IMR-90 (cell line): ENCODE results near the gene LGALS1. TPM values are rescaled to one million over a fixed set of nuclear protein-coding genes. Genes with fewer than 3 reads are reported as not detected.

Experiments
- ATAC-seq: fragments of 200-7000 bp; cut with Tn5 transposase; 2 replicates; pipeline ENCODE4 v1.9.1; 2020; ENCODE audit warnings: low read depth, mild to moderate bottlenecking, moderate library complexity
- BruUV-seq: library from RNA; stranded (reverse); fragments of 400-500 nt; replicated peaks from 2 replicates; lab custom pipeline; 2021; lab: Mats Ljungman, UMichigan
- CTCF ChIA-PET: fragments of 300-600 bp; formaldehyde crosslinking; extraction: SDS; loops from one replicate; lab custom pipeline; 2021; ENCODE audit warnings: antibody characterized with exemption; lab: Yijun Ruan, JAX
- POLR2A ChIA-PET: fragments of 300-600 bp; sonication (Branson Sonifier 250); formaldehyde crosslinking; loops from one replicate; lab custom pipeline; 2022; ENCODE audit warnings: antibody characterized with exemption; ENCODE audit not compliant: unreplicated experiment; lab: Charles Lee
- DNase-seq: peaks from one replicate; pipeline ENCODE4 v3.0.0; 2013
- H2AFZ ChIP-seq: replicated peaks from 2 replicates; pipeline ENCODE3; 2013; ENCODE audit warnings: low read length, mild to moderate bottlenecking; ENCODE audit not compliant: poor library complexity
- H2AK5ac ChIP-seq: 2 replicates; pipeline ENCODE4 v1.6.1; 2013; ENCODE audit warnings: low read depth, low read length, inconsistent platforms
- H2AK9ac ChIP-seq: replicated peaks from 2 replicates; pipeline ENCODE3; 2013; ENCODE audit warnings: mild to moderate bottlenecking, low read depth, low read length, moderate library complexity; ENCODE audit not compliant: poor library complexity
- H2BK120ac ChIP-seq: 2 replicates; pipeline ENCODE4 v1.6.1; 2013; ENCODE audit warnings: low read depth, low read length, inconsistent platforms
- H2BK15ac ChIP-seq: 3 replicates; pipeline ENCODE4 v1.6.1; 2013; ENCODE audit warnings: low read depth, low read length, inconsistent platforms
- H2BK20ac ChIP-seq: 2 replicates; pipeline ENCODE4 v1.6.1; 2013; ENCODE audit warnings: low read depth, mild to moderate bottlenecking, inconsistent platforms, low read length, moderate library complexity
- H2BK5ac ChIP-seq: 2 replicates; pipeline ENCODE4 v1.6.1; 2013; ENCODE audit warnings: mild to moderate bottlenecking, low read depth, low read length, inconsistent platforms; ENCODE audit not compliant: poor library complexity, severe bottlenecking
- H3K14ac ChIP-seq: replicated peaks from 2 replicates; pipeline ENCODE4 v1.6.1; 2013; ENCODE audit warnings: low read depth, low read length, inconsistent platforms
- H3K18ac ChIP-seq: 2 replicates; pipeline ENCODE4 v1.6.1; 2013; ENCODE audit warnings: low read depth, low read length, control low read depth
- H3K23ac ChIP-seq: 2 replicates; pipeline ENCODE4 v1.6.1; 2013; ENCODE audit warnings: low read depth, low read length, inconsistent platforms
- H3K27ac ChIP-seq: 2 replicates; pipeline ENCODE4 v1.5.1; 2013; ENCODE audit warnings: mild to moderate bottlenecking, control low read depth, low read length; ENCODE audit not compliant: insufficient read depth
- H3K27me3 ChIP-seq: 2 replicates; pipeline ENCODE4 v1.6.1; 2013; ENCODE audit warnings: low read length; ENCODE audit not compliant: control insufficient read depth, insufficient read depth
- H3K36me3 ChIP-seq: 2 replicates; pipeline ENCODE4 v1.6.1; 2013; ENCODE audit warnings: low read length, mixed read lengths; ENCODE audit not compliant: control insufficient read depth, insufficient read depth
- H3K4ac ChIP-seq: 2 replicates; pipeline ENCODE4 v1.6.1; 2013; ENCODE audit warnings: low read depth, low read length, inconsistent platforms
- H3K4me1 ChIP-seq: 2 replicates; pipeline ENCODE4 v1.6.1; 2013; ENCODE audit warnings: low read length, mixed read lengths; ENCODE audit not compliant: control insufficient read depth, insufficient read depth
- H3K4me2 ChIP-seq: 2 replicates; pipeline ENCODE4 v1.6.1; 2013; ENCODE audit warnings: low read depth, mild to moderate bottlenecking, control low read depth, low read length, moderate library complexity
- H3K4me3 ChIP-seq: 2 replicates; pipeline ENCODE4 v1.5.1; 2013; ENCODE audit warnings: low read depth, mild to moderate bottlenecking, control low read depth, low read length, moderate library complexity; ENCODE audit not compliant: insufficient read depth
- H3K56ac ChIP-seq: 2 replicates; pipeline ENCODE4 v1.6.1; 2013; ENCODE audit warnings: low read length, inconsistent platforms; ENCODE audit not compliant: insufficient read depth; ENCODE audit errors: extremely low read depth
- H3K79me1 ChIP-seq, 2 experiments: 2 replicates each; pipeline ENCODE4 v1.6.1; 2013; ENCODE audit warnings: low read length in 2 of 2, inconsistent platforms in 1 of 2, low read depth in 1 of 2
- H3K9ac ChIP-seq: 2 replicates; pipeline ENCODE4 v1.6.1; 2013; ENCODE audit warnings: low read depth, low read length, control low read depth
- H3K9me1 ChIP-seq: 2 replicates; pipeline ENCODE4 v1.6.1; 2013; ENCODE audit warnings: low read length, inconsistent platforms; ENCODE audit not compliant: insufficient read depth
- H3K9me3 ChIP-seq: 2 replicates; pipeline ENCODE4 v1.6.1; 2013; ENCODE audit warnings: low read length; ENCODE audit not compliant: control insufficient read depth, insufficient read depth
- H4K20me1 ChIP-seq: 2 replicates; pipeline ENCODE4 v1.6.1; 2013; ENCODE audit warnings: low read length, inconsistent platforms; ENCODE audit not compliant: insufficient read depth
- H4K5ac ChIP-seq: 2 replicates; pipeline ENCODE4 v1.6.1; 2013; ENCODE audit warnings: mild to moderate bottlenecking, low read depth, low read length, control low read depth
- H4K8ac ChIP-seq, 2 experiments: 2 replicates each; pipeline ENCODE4 v1.6.1; 2013; ENCODE audit warnings: low read depth in 2 of 2, low read length in 2 of 2, control low read depth in 1 of 2, inconsistent platforms in 1 of 2
- H4K91ac ChIP-seq: 2 replicates; pipeline ENCODE4 v1.6.1; 2013; ENCODE audit warnings: low read depth, low read length, inconsistent platforms; ENCODE audit not compliant: insufficient read depth
- CEBPB ChIP-seq: IDR thresholded peaks from 2 replicates; pipeline ENCODE4 v1.6.1; 2012; ENCODE audit warnings: low read depth, low read length, improper control_type of control experiment
- CHD1 ChIP-seq: IDR thresholded peaks from 2 replicates; pipeline ENCODE4 v1.6.1; 2012; ENCODE audit warnings: low read depth, low read length, improper control_type of control experiment
- ELK1 ChIP-seq: fragments of 150-350 bp; IDR thresholded peaks from 2 replicates; pipeline ENCODE4 v1.6.1; 2016; ENCODE audit warnings: low read depth, mild to moderate bottlenecking, low read length, moderate library complexity, borderline replicate concordance
- FOS ChIP-seq: fragments of 150-350 bp; IDR thresholded peaks from 2 replicates; pipeline ENCODE4 v1.6.1; 2016; ENCODE audit warnings: low read depth, low read length
- MAFK ChIP-seq: IDR thresholded peaks from 2 replicates; pipeline ENCODE4 v1.6.1; 2012; ENCODE audit warnings: low read depth, low read length, improper control_type of control experiment
- MAZ ChIP-seq: IDR thresholded peaks from 2 replicates; pipeline ENCODE4 v1.6.1; 2012; ENCODE audit warnings: low read depth, mild to moderate bottlenecking, low read length, improper control_type of control experiment, moderate library complexity, borderline replicate concordance
- MXI1 ChIP-seq: IDR thresholded peaks from 2 replicates; pipeline ENCODE4 v1.6.1; 2012; ENCODE audit warnings: low read depth, mild to moderate bottlenecking, low read length, moderate library complexity, borderline replicate concordance
- NFE2L2 ChIP-seq: fragments of 150-350 bp; IDR thresholded peaks from 2 replicates; pipeline ENCODE4 v1.6.1; 2016; ENCODE audit warnings: low read depth, mild to moderate bottlenecking, low read length
- POLR2A ChIP-seq: IDR thresholded peaks from 2 replicates; pipeline ENCODE4 v1.6.1; 2012; ENCODE audit warnings: mild to moderate bottlenecking, low read depth, low read length
- RAD21 ChIP-seq: IDR thresholded peaks from 2 replicates; pipeline ENCODE4 v1.6.1; 2012; ENCODE audit warnings: low read length, improper control_type of control experiment
- RCOR1 ChIP-seq: IDR thresholded peaks from 2 replicates; pipeline ENCODE4 v1.6.1; 2012; ENCODE audit warnings: mild to moderate bottlenecking, low read length, improper control_type of control experiment; ENCODE audit not compliant: insufficient replicate concordance
- RFX5 ChIP-seq: IDR thresholded peaks from 2 replicates; pipeline ENCODE4 v1.8.0; 2012; ENCODE audit warnings: low read depth, mild to moderate bottlenecking, low read length, moderate library complexity
- USF2 ChIP-seq: fragments of 150-350 bp; IDR thresholded peaks from 2 replicates; pipeline ENCODE4 v1.6.1; 2017; ENCODE audit warnings: mild to moderate bottlenecking, antibody characterized with exemption, low read length, low read depth
- WGBS, 2 experiments: methylation state at CpG; one replicate each; pipeline versions ENCODE4 v1.1.5 to v1.1.7; 2013; ENCODE audit warnings: missing lambda C conversion rate in 2 of 2; ENCODE audit not compliant: insufficient read length in 1 of 2; ENCODE audit errors: extremely low coverage in 2 of 2; 5-methylcytosine and 5-hydroxymethylcytosine counted together
- dilution Hi-C: fragments of 300-500 bp; cut with HindIII; formaldehyde crosslinking; loops from one replicate; pipeline ENCODE4 v1.14.3; 2018; ENCODE audit warnings: low sequenced_read_pairs; ENCODE audit not compliant: unreplicated experiment
- in situ Hi-C: fragments of 300-500 bp; cut with MboI; formaldehyde crosslinking; loops from 3 replicates; pipeline ENCODE4 v1.14.3; 2019; ENCODE audit warnings: low sequenced_read_pairs, inconsistent platforms, mixed read lengths
- intact Hi-C: fragments of 100-400 bp; cut with micrococcal nuclease; formaldehyde crosslinking; loops from 2 replicates; pipeline ENCODE4 v1.10.0; 2022
- polyA plus RNA-seq, 3 experiments: library from polyadenylated mRNA; depleted of rRNA; stranded (reverse); fragments of >200 nt; gene quantifications; 2 replicates each; pipeline ENCODE4 v1.2.3, GENCODE V29; 2012; ENCODE audit warnings: low replicate concordance in 1 of 3
- total RNA-seq: library from RNA; depleted of rRNA; stranded (reverse); fragments of >200 nt; gene quantifications from 2 replicates; pipeline ENCODE4 v1.2.3, GENCODE V29; 2012
- TF ChIP-seq, protein P1 (sequence below): conservative IDR thresholded peaks from 2 replicates; pipeline ENCODE4 v1.5.1; 2012; ENCODE audit warnings: mild to moderate bottlenecking, low read depth, low read length, improper control_type of control experiment

Gene LGALS1
- total and polyA plus RNA-seq, 2 of the 4 experiments (the other 2 are of a cell fraction): 11,896 to 15,383 TPM

- 80% methylated on average over 4 of the region's 14 CpGs; no CpG with 5 or more reads in 1 of the 2 experiments for WGBS, 2 experiments
- peak overlapping the region; percentile 91 for H2AK5ac ChIP-seq
- BruUV-seq: no TSS peak
- in situ Hi-C loops: no loop called here
- no peak overlapping the region; the same call in 1 of the 2 replicates for H3K27ac ChIP-seq
- H2AK9ac ChIP-seq: peak overlapping the region; percentile 97
- H4K5ac ChIP-seq: no peak overlapping the region
- H3K23ac ChIP-seq: peak overlapping the region; percentile 93
- peaks cover 25% of the 10 kb centered on the region for H3K4me1 ChIP-seq
- dilution Hi-C loops: no loop called here
- peak overlapping the region; percentile 96 for H3K4me2 ChIP-seq
- H2BK120ac ChIP-seq: no peak overlapping the region
- peak overlapping the region; percentile 55 for H3K4me3 ChIP-seq
- no peak overlapping the region for H3K56ac ChIP-seq
- ChIA-PET CTCF (interaction anchor here (0.8 to 1.9 kb wide), 3 partner anchors 16 to 23 kb away, joined by 3 to 5 read pairs (median 4); no protein-coding TSS in a partner anchor), POLR2A (interaction anchor here (0.5 to 2.0 kb wide), 2 partner anchors 16 to 19 kb away, joined by 4 to 14 read pairs; partner anchors contain the start of gene LGALS1)
- no peak overlapping the region for H3K18ac ChIP-seq
- H4K91ac ChIP-seq: no peak overlapping the region
- H3K36me3 ChIP-seq: no peaks in the 10 kb centered on the region; the same call in 1 of the 2 replicates
- no peak for DNase-seq
- no peak overlapping the region for H2BK5ac ChIP-seq
- peak overlapping the region; percentile 65 for H2AFZ ChIP-seq
- no peak for ATAC-seq
- H3K14ac ChIP-seq: peak overlapping the region; percentile 64
- H4K20me1 ChIP-seq: peaks cover 31% of the 10 kb centered on the region
- H3K9me1 ChIP-seq: peaks cover 11% of the 10 kb centered on the region
- peak overlapping the region; percentile 54; the same call in 1 of the 2 replicates for H3K4ac ChIP-seq
- peak overlapping the region; percentile 9; the same call in 1 of the 2 replicates for H2BK20ac ChIP-seq
- no peaks in the 10 kb centered on the region for H3K27me3 ChIP-seq
- peak overlapping the region; percentile 82 for H3K9ac ChIP-seq
- H2BK15ac ChIP-seq: no peak overlapping the region
- H3K79me1 ChIP-seq: peaks cover 30 to 58% of the 10 kb centered on the region in 2 experiments; a peak in 3 of 4 replicates
- 0 out of 4 replicates have a peak overlapping the region, but pooled peaks of 1 of the 2 experiments have one; percentile 7 for H4K8ac ChIP-seq
- intact Hi-C loops: no loop called here
- no peaks in the 10 kb centered on the region for H3K9me3 ChIP-seq
- no peak for TF ChIP-seq CEBPB
- no peak for TF ChIP-seq NFE2L2
- no peak for TF ChIP-seq RFX5
- TF ChIP-seq MXI1: no peak
- TF ChIP-seq POLR2A: no peak
- TF ChIP-seq ELK1: no peak
- no peak for TF ChIP-seq RCOR1
- TF ChIP-seq, protein P1, sequence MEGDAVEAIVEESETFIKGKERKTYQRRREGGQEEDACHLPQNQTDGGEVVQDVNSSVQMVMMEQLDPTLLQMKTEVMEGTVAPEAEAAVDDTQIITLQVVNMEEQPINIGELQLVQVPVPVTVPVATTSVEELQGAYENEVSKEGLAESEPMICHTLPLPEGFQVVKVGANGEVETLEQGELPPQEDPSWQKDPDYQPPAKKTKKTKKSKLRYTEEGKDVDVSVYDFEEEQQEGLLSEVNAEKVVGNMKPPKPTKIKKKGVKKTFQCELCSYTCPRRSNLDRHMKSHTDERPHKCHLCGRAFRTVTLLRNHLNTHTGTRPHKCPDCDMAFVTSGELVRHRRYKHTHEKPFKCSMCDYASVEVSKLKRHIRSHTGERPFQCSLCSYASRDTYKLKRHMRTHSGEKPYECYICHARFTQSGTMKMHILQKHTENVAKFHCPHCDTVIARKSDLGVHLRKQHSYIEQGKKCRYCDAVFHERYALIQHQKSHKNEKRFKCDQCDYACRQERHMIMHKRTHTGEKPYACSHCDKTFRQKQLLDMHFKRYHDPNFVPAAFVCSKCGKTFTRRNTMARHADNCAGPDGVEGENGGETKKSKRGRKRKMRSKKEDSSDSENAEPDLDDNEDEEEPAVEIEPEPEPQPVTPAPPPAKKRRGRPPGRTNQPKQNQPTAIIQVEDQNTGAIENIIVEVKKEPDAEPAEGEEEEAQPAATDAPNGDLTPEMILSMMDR: no peak
- no peak for TF ChIP-seq MAZ
- no peak for TF ChIP-seq RAD21
- TF ChIP-seq USF2: no peak
- no peak for TF ChIP-seq CHD1
- TF ChIP-seq MAFK: no peak
- TF ChIP-seq FOS: no peak
Observed at GRCh38 chr22:37659897-37660708, 15.3 kb upstream of the LGALS1 start.
